WTC11 (cell line): ENCODE results near the gene TPTE2. TPM values are rescaled to one million over a fixed set of nuclear protein-coding genes. Genes with fewer than 3 reads are reported as not detected.
"Not testable (repeated sequence)": the region's sequence is repeated elsewhere in the genome, so short reads cannot be mapped to it uniquely, and the experiment has no call there.

ENCODE experiments used
- ATAC-seq: fragments of 200-7000 bp; cut with Tn5 transposase; 2 replicates; pipeline ENCODE4 v1.10.0; 2021; ENCODE audit warnings: mild to moderate bottlenecking, moderate library complexity
- CTCF ChIA-PET: fragments of 300-600 bp; sonication (Branson Sonifier 250); formaldehyde crosslinking; loops from one replicate; lab custom pipeline; 2021; ENCODE audit warnings: antibody characterized with exemption; lab: Charles Lee
- POLR2A ChIA-PET: fragments of 350-600 bp; sonication (Branson Sonifier 250); formaldehyde crosslinking; loops from one replicate; lab custom pipeline; 2021; ENCODE audit warnings: antibody characterized with exemption; lab: Charles Lee
- DNase-seq: peaks from one replicate; pipeline ENCODE4 v3.0.0; 2021; ENCODE audit warnings: low spot score
- H3K27ac Mint-ChIP-seq: 2 replicates; pipeline ENCODE4 v1.8.0; 2021; ENCODE audit warnings: mixed read lengths
- H3K27me3 Mint-ChIP-seq: 2 replicates; pipeline ENCODE4 v1.8.0; 2021; ENCODE audit warnings: low read depth, mild to moderate bottlenecking, moderate library complexity, mixed read lengths
- H3K36me3 Mint-ChIP-seq: 2 replicates; pipeline ENCODE4 v1.8.0; 2021; ENCODE audit warnings: mixed read lengths
- H3K4me1 Mint-ChIP-seq: 2 replicates; pipeline ENCODE4 v1.8.0; 2022; ENCODE audit warnings: mixed read lengths
- H3K4me3 Mint-ChIP-seq: 2 replicates; pipeline ENCODE4 v1.8.0; 2021; ENCODE audit warnings: mild to moderate bottlenecking, moderate library complexity, mixed read lengths
- H3K9me3 Mint-ChIP-seq: 2 replicates; pipeline ENCODE4 v1.8.0; 2021; ENCODE audit warnings: mixed read lengths
- ATF2 ChIP-seq: sonication (generic); formaldehyde crosslinking; IDR thresholded peaks from 2 replicates; pipeline ENCODE4 v1.8.1; 2022; ENCODE audit warnings: low read depth, missing genetic modification reagents, borderline replicate concordance
- total RNA-seq: library from RNA; stranded (reverse); gene quantifications from 3 replicates; pipeline ENCODE4 v1.2.3, GENCODE V29; 2021

TPTE2 gene
- total RNA-seq, 1 experiment from 2014 or later = not detected

GRCh38 chr13:19519049-19519448 lies 42.3 kb downstream of the TPTE2 start (continued):
- TF ChIP-seq ATF2 = no peak
- TF ChIP-seq, all 79 proteins: peak for 0

GRCh38 chr13:19507623-19508022 lies 53.7 kb downstream of the TPTE2 start:
- POLR2A ChIA-PET, H3K27ac Mint-ChIP-seq: not testable (repeated sequence)
- peaks cover 54% of the 10 kb centered on the region for H3K36me3 Mint-ChIP-seq

GRCh38 chr13:19460126-19460525 lies 101.2 kb downstream of the TPTE2 start:
- H3K27me3 Mint-ChIP-seq, DNase-seq, POLR2A ChIA-PET, ATAC-seq, H3K4me1 Mint-ChIP-seq, H3K4me3 Mint-ChIP-seq, H3K27ac Mint-ChIP-seq, CTCF ChIA-PET: not testable (repeated sequence)
- Mint-ChIP-seq H3K9me3 (peaks cover 76% of the 10 kb centered on the region), H3K36me3 (peaks cover 56% of the 10 kb centered on the region)

More at GRCh38 chr13:19507623-19508022, 53.7 kb downstream of the TPTE2 start:
- H3K4me3 Mint-ChIP-seq, DNase-seq, H3K4me1 Mint-ChIP-seq, ATAC-seq, CTCF ChIA-PET, H3K27me3 Mint-ChIP-seq: not testable (repeated sequence)
- peaks cover 80% of the 10 kb centered on the region for H3K9me3 Mint-ChIP-seq

GRCh38 chr13:19439056-19439686 lies 122.2 kb downstream of the TPTE2 start:
- H3K4me1 Mint-ChIP-seq, POLR2A ChIA-PET: not testable (repeated sequence)

GRCh38 chr13:19437780-19438179 lies 123.6 kb downstream of the TPTE2 start:
- H3K4me3 Mint-ChIP-seq, POLR2A ChIA-PET, DNase-seq, CTCF ChIA-PET, H3K27ac Mint-ChIP-seq, H3K27me3 Mint-ChIP-seq, H3K4me1 Mint-ChIP-seq, ATAC-seq: not testable (repeated sequence)
- H3K9me3 Mint-ChIP-seq = peaks cover 62% of the 10 kb centered on the region
- H3K36me3 Mint-ChIP-seq = peaks cover 37% of the 10 kb centered on the region

More at GRCh38 chr13:19439056-19439686, 122.2 kb downstream of the TPTE2 start:
- DNase-seq, H3K4me3 Mint-ChIP-seq, H3K27ac Mint-ChIP-seq, ATAC-seq, H3K27me3 Mint-ChIP-seq, CTCF ChIA-PET: not testable (repeated sequence)
- peaks cover 56% of the 10 kb centered on the region for H3K9me3 Mint-ChIP-seq
- peaks cover 34% of the 10 kb centered on the region for H3K36me3 Mint-ChIP-seq

GRCh38 chr13:19422236-19422635 lies 139.1 kb downstream of the TPTE2 start:
- peaks cover 34% of the 10 kb centered on the region for H3K36me3 Mint-ChIP-seq
- CTCF ChIA-PET, POLR2A ChIA-PET: not testable (repeated sequence)

GRCh38 chr13:19412494-19412893 lies 148.8 kb downstream of the TPTE2 start:
- H3K4me3 Mint-ChIP-seq, CTCF ChIA-PET, ATAC-seq, POLR2A ChIA-PET, H3K4me1 Mint-ChIP-seq, DNase-seq, H3K27ac Mint-ChIP-seq: not testable (repeated sequence)
- Mint-ChIP-seq H3K27me3 (peaks cover 14% of the 10 kb centered on the region), H3K9me3 (peaks cover 85% of the 10 kb centered on the region), H3K36me3 (peaks cover 58% of the 10 kb centered on the region)

More at GRCh38 chr13:19422236-19422635, 139.1 kb downstream of the TPTE2 start:
- not testable (repeated sequence) for ATAC-seq, H3K27ac Mint-ChIP-seq, H3K4me1 Mint-ChIP-seq, H3K4me3 Mint-ChIP-seq, H3K27me3 Mint-ChIP-seq, DNase-seq
- H3K9me3 Mint-ChIP-seq = peaks cover 60% of the 10 kb centered on the region

GRCh38 chr13:19382746-19383511 lies 178.4 kb downstream of the TPTE2 start:
- H3K36me3 Mint-ChIP-seq = peaks cover 68% of the 10 kb centered on the region
- H3K9me3 Mint-ChIP-seq = peaks cover 66% of the 10 kb centered on the region
- POLR2A ChIA-PET, CTCF ChIA-PET, DNase-seq, H3K4me1 Mint-ChIP-seq, ATAC-seq, H3K27me3 Mint-ChIP-seq, H3K27ac Mint-ChIP-seq, H3K4me3 Mint-ChIP-seq: not testable (repeated sequence)
